ENCODE data around the gene SDK1. TPM values are rescaled to one million over a fixed set of nuclear protein-coding genes. Genes with fewer than 3 reads are reported as not detected.

Gene SDK1
- total RNA-seq, 1 donor from 2014 or later = 225 TPM

GRCh38 chr7:3964980-3965606 is 664.0 kb downstream of the SDK1 start:
- no peak for TF ChIP-seq CTCF (IDR thresholded peaks at IDR 0.05; ENCODE audit: partially characterized antibody, unreplicated experiment)
- no peak for DNase-seq
- Mint-ChIP-seq H3K9me3 (ENCODE audit: unreplicated experiment) (peaks cover 35% of the 10 kb centered on the region), H3K27ac (ENCODE audit: unreplicated experiment) (peak overlapping the region; percentile 75), H3K4me1 (ENCODE audit: low read depth, unreplicated experiment) (peaks cover 10% of the 10 kb centered on the region), H3K4me3 (ENCODE audit: unreplicated experiment) (no peak overlapping the region), H3K36me3 (ENCODE audit: unreplicated experiment) (peaks cover 38% of the 10 kb centered on the region), H3K27me3 (ENCODE audit: unreplicated experiment) (peaks cover 8% of the 10 kb centered on the region)

DNA sequence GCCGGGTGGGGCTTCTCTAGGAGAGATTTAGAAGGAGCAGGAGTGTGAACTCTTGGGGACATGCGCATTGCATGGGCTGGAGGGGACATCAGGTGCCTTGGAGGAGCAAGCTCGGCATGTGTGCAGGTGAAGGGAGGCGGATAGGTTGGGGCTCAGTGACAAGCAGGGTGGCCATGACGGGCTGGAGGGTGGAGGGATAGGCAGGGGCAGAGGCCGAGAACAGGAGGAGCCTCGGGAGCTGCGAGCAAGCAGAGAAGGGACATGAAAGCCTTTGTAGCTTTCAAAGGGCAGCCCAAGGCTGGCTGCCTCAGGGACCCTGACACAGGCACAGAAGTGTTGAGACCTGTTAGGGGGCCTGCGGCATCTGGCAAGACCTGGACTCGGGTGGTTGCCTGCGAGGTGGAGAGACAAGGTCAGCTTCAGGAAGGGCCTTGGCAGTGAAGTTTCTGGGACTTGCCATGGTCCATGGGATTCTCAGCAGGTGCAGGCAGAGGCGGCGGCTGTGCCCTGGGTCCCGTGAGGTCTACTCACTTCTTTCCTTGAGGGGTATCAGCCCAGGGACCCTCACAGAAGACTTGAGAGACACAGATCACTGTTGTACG is 664.8 kb downstream of the SDK1 start:
- no peak for TF ChIP-seq CTCF (IDR thresholded peaks at IDR 0.05; ENCODE audit: partially characterized antibody, unreplicated experiment)

GRCh38 chr7:3968234-3968633 is 667.2 kb downstream of the SDK1 start:
- no peak for DNase-seq
- Mint-ChIP-seq H3K9me3 (ENCODE audit: unreplicated experiment) (peaks cover 44% of the 10 kb centered on the region), H3K27ac (ENCODE audit: unreplicated experiment) (no peak overlapping the region), H3K36me3 (ENCODE audit: unreplicated experiment) (peaks cover 42% of the 10 kb centered on the region), H3K4me1 (ENCODE audit: low read depth, unreplicated experiment) (peaks cover 13% of the 10 kb centered on the region), H3K27me3 (ENCODE audit: unreplicated experiment) (peaks cover 8% of the 10 kb centered on the region), H3K4me3 (ENCODE audit: unreplicated experiment) (no peak overlapping the region)
- TF ChIP-seq CTCF (IDR thresholded peaks at IDR 0.05; ENCODE audit: partially characterized antibody, unreplicated experiment) = no peak

More for the DNA sequence above, 664.8 kb downstream of the SDK1 start:
- peaks cover 8% of the 10 kb centered on the region for H3K27me3 Mint-ChIP-seq (ENCODE audit: unreplicated experiment)
- peaks cover 37% of the 10 kb centered on the region for H3K36me3 Mint-ChIP-seq (ENCODE audit: unreplicated experiment)
- H3K4me1 Mint-ChIP-seq (ENCODE audit: low read depth, unreplicated experiment) = peaks cover 10% of the 10 kb centered on the region
- peak overlapping the region; percentile 25 for H3K4me3 Mint-ChIP-seq (ENCODE audit: unreplicated experiment)
- no peak for DNase-seq
- peaks cover 35% of the 10 kb centered on the region for H3K9me3 Mint-ChIP-seq (ENCODE audit: unreplicated experiment)
- peak overlapping the region; percentile 75 for H3K27ac Mint-ChIP-seq (ENCODE audit: unreplicated experiment)

GRCh38 chr7:3969286-3969685 is 668.2 kb downstream of the SDK1 start:
- H3K4me1 Mint-ChIP-seq (ENCODE audit: low read depth, unreplicated experiment) = peaks cover 13% of the 10 kb centered on the region
- H3K4me3 Mint-ChIP-seq (ENCODE audit: unreplicated experiment) = no peak overlapping the region
- H3K27ac Mint-ChIP-seq (ENCODE audit: unreplicated experiment) = no peak overlapping the region
- peaks cover 10% of the 10 kb centered on the region for H3K27me3 Mint-ChIP-seq (ENCODE audit: unreplicated experiment)
- TF ChIP-seq CTCF (IDR thresholded peaks at IDR 0.05; ENCODE audit: partially characterized antibody, unreplicated experiment) = no peak
- DNase-seq = no peak
- H3K9me3 Mint-ChIP-seq (ENCODE audit: unreplicated experiment) = peaks cover 49% of the 10 kb centered on the region
- peaks cover 40% of the 10 kb centered on the region for H3K36me3 Mint-ChIP-seq (ENCODE audit: unreplicated experiment)

- no peak for TF ChIP-seq CTCF (IDR thresholded peaks at IDR 0.05; ENCODE audit: partially characterized antibody, unreplicated experiment)
- Mint-ChIP-seq H3K4me3 (ENCODE audit: unreplicated experiment) (no peak overlapping the region), H3K27me3 (ENCODE audit: unreplicated experiment) (peaks cover 16% of the 10 kb centered on the region), H3K4me1 (ENCODE audit: low read depth, unreplicated experiment) (peaks cover 3% of the 10 kb centered on the region), H3K27ac (ENCODE audit: unreplicated experiment) (no peak overlapping the region), H3K36me3 (ENCODE audit: unreplicated experiment) (peaks cover 49% of the 10 kb centered on the region), H3K9me3 (ENCODE audit: unreplicated experiment) (peaks cover 46% of the 10 kb centered on the region)
- DNase-seq = no peak
Observed at GRCh38 chr7:3971323-3971722, 670.3 kb downstream of the SDK1 start.
